ENCODE measurements around the gene IFT57.

The IFT57 gene

GRCh38 chr3:108234387-108234957 lies 12.2 kb upstream of the IFT57 start:
- Mint-ChIP-seq H3K27ac (no peak overlapping the region), H3K4me1 (ENCODE audit: low read depth) (no peaks in the 10 kb centered on the region), H3K4me3 (no peak overlapping the region), H3K9me3 (ENCODE audit: low read depth) (no peaks in the 10 kb centered on the region), H3K27me3 (peaks cover 1% of the 10 kb centered on the region), H3K36me3 (no peaks in the 10 kb centered on the region)

GRCh38 chr3:108228286-108228685 lies 6.1 kb upstream of the IFT57 start:
- Mint-ChIP-seq H3K27me3 (peaks cover 1% of the 10 kb centered on the region), H3K4me1 (ENCODE audit: low read depth) (peaks cover 17% of the 10 kb centered on the region), H3K9me3 (ENCODE audit: low read depth) (no peaks in the 10 kb centered on the region), H3K36me3 (no peaks in the 10 kb centered on the region), H3K27ac (no peak overlapping the region), H3K4me3 (no peak overlapping the region)

DNA sequence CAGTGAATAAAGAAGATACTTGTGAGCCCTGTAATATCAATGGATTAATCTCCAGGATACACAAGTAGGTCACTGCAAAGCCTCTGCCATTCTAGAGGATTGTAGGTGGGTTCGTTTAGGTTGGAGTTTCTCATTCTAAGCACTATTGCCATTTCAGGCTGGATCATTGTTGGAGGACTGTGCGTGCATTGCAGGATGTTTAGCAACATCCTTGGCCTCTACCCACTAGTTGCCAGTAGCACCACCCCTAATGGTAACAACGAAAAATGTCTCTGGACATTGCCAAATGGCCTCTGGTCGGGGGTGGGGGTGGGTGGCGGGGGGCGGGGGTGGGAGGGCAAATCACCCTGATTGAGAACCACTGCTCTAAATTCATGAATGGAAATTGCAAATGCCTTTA lies 4.9 kb upstream of the IFT57 start:
- Mint-ChIP-seq H3K27ac (no peak overlapping the region), H3K27me3 (peaks cover 1% of the 10 kb centered on the region), H3K9me3 (ENCODE audit: low read depth) (no peaks in the 10 kb centered on the region), H3K4me3 (no peak overlapping the region), H3K36me3 (no peaks in the 10 kb centered on the region), H3K4me1 (ENCODE audit: low read depth) (peaks cover 23% of the 10 kb centered on the region)

DNA sequence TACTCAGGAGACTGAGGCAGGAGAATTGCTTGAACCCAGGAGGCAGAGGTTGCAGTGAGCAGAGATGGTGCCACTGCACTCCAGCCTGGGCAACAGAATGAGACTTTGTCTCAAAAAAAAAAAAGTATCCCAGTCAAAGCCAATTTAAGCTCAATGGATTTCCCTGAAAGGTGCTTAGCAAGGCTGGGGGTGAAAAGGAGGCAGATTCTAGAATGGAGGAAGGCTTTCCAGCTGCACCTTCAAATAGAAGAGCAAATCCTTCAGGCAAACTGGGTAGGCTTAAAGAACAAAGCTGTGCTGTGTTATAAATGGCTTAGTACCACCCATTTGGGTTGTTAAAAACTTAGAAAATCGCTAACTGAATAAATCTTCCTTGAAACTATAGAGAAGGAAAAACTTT lies 3.0 kb upstream of the IFT57 start:
- H3K36me3 Mint-ChIP-seq, result no peaks in the 10 kb centered on the region
- H3K27ac Mint-ChIP-seq, result peak overlapping the region; percentile 99
- no peaks in the 10 kb centered on the region for H3K27me3 Mint-ChIP-seq
- no peaks in the 10 kb centered on the region for H3K9me3 Mint-ChIP-seq (ENCODE audit: low read depth)
- H3K4me3 Mint-ChIP-seq, result no peak overlapping the region
- peaks cover 40% of the 10 kb centered on the region for H3K4me1 Mint-ChIP-seq (ENCODE audit: low read depth)

DNA sequence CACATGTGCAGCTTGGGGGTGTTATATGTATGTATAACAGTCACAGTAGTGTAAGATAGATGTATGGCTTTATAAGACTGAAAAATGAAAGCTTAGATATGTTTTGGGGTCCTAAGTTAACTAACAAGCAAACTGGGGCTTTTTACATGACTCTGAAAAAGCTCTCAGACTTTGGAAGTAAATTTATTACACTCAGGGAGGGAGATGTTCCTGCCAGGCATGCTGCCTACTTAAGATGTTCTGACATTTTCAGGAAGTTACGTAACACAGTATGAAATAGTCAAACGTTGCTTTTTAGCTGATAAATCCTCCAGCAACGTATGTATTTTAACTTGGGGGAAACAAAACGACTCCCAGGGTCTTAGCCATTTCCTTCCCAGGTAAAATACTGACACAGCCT lies 1.7 kb upstream of the IFT57 start:
- H3K4me3 Mint-ChIP-seq, result peak overlapping the region; percentile 98
- peak overlapping the region; percentile 99 for H3K27ac Mint-ChIP-seq
- no peaks in the 10 kb centered on the region for H3K27me3 Mint-ChIP-seq

DNA sequence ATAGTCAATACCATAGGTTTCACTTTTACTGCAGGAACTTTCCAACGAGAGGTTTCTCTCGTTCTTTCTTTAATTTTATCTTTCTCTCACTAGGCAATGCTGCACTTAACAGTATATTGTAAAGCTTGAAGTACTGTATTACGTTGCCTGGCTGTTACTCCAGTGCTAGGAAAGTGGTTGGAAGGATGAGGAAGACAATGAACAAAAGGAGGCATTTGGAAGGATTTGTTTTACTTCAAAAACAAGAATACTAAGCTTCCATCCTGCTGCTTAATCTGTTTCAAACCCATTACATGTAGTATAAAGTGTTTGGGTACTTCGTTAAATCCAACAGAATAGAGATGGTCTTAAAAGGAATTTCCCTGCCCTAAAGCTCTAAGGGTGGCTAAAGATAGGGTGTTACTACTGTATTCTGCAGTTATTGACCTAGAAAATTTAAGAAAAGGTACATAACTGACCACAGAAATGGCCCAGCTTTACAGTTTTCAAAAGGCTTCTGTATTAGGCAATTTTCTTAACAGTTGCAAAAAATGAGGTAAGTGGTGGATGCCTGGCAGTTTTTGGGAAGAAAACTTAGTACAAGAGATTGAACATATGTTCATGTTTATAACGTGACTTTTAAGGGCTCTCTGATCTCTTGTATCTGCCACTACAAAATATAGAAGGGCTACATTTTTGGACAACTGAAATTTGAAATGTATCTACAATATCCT lies 785 bp upstream of the IFT57 start:
- H3K36me3 Mint-ChIP-seq, result no peaks in the 10 kb centered on the region
- H3K27ac Mint-ChIP-seq, result peak overlapping the region; percentile 99
- H3K4me1 Mint-ChIP-seq (ENCODE audit: low read depth), result peaks cover 56% of the 10 kb centered on the region
- H3K9me3 Mint-ChIP-seq (ENCODE audit: low read depth), result no peaks in the 10 kb centered on the region
- H3K27me3 Mint-ChIP-seq, result no peaks in the 10 kb centered on the region
- peak overlapping the region; percentile 98 for H3K4me3 Mint-ChIP-seq

More for the DNA sequence above, 1.7 kb upstream of the IFT57 start:
- H3K36me3 Mint-ChIP-seq, result no peaks in the 10 kb centered on the region
- H3K9me3 Mint-ChIP-seq (ENCODE audit: low read depth), result no peaks in the 10 kb centered on the region
- peaks cover 52% of the 10 kb centered on the region for H3K4me1 Mint-ChIP-seq (ENCODE audit: low read depth)

- Mint-ChIP-seq H3K27ac (peak overlapping the region; percentile 99), H3K9me3 (ENCODE audit: low read depth) (no peaks in the 10 kb centered on the region), H3K4me1 (ENCODE audit: low read depth) (peaks cover 60% of the 10 kb centered on the region), H3K4me3 (peak overlapping the region; percentile 98), H3K27me3 (no peaks in the 10 kb centered on the region), H3K36me3 (peaks cover 4% of the 10 kb centered on the region)
These were observed 831 bp downstream of the IFT57 start for GRCh38 chr3:108221393-108221792.

DNA sequence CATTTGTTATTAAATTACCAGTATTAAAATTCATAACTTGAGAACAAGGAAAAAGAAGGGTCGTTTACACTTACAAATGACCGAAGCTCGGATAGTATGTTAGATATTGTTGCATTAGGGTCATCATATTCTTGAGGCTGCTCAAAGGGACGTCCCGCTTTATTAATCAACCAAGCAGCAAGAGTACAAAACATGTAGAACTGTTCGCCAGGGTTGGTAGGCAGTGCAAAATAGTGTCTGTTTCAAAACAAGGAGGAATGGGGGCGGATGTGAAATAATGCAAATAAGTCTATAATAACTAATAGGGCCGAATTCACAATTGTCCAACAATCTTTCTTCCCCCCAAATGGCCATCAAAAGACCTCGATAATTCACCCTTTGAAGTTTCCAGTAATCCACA lies 2.9 kb downstream of the IFT57 start:
- H3K4me1 Mint-ChIP-seq (ENCODE audit: low read depth), result peaks cover 62% of the 10 kb centered on the region
- peak overlapping the region; percentile 52 for H3K27ac Mint-ChIP-seq
- H3K4me3 Mint-ChIP-seq, result peak overlapping the region; percentile 98
- no peaks in the 10 kb centered on the region for H3K9me3 Mint-ChIP-seq (ENCODE audit: low read depth)
- H3K27me3 Mint-ChIP-seq, result no peaks in the 10 kb centered on the region
- peaks cover 10% of the 10 kb centered on the region for H3K36me3 Mint-ChIP-seq

- Mint-ChIP-seq H3K4me1 (ENCODE audit: low read depth) (peaks cover 56% of the 10 kb centered on the region), H3K9me3 (ENCODE audit: low read depth) (no peaks in the 10 kb centered on the region), H3K27me3 (no peaks in the 10 kb centered on the region), H3K36me3 (peaks cover 11% of the 10 kb centered on the region), H3K4me3 (no peak overlapping the region), H3K27ac (no peak overlapping the region)
These were observed 3.4 kb downstream of the IFT57 start for GRCh38 chr3:108218811-108219210.

- H3K27ac Mint-ChIP-seq, result no peak overlapping the region
- H3K4me1 Mint-ChIP-seq (ENCODE audit: low read depth), result peaks cover 35% of the 10 kb centered on the region
- no peaks in the 10 kb centered on the region for H3K27me3 Mint-ChIP-seq
- H3K4me3 Mint-ChIP-seq, result peak overlapping the region; percentile 17
- peaks cover 21% of the 10 kb centered on the region for H3K36me3 Mint-ChIP-seq
- no peaks in the 10 kb centered on the region for H3K9me3 Mint-ChIP-seq (ENCODE audit: low read depth)
These were observed 6.4 kb downstream of the IFT57 start for GRCh38 chr3:108215871-108216270.

GRCh38 chr3:108209579-108209978 lies 12.6 kb downstream of the IFT57 start:
- H3K4me1 Mint-ChIP-seq (ENCODE audit: low read depth), result peaks cover 4% of the 10 kb centered on the region
- H3K36me3 Mint-ChIP-seq, result peaks cover 33% of the 10 kb centered on the region
- no peaks in the 10 kb centered on the region for H3K9me3 Mint-ChIP-seq (ENCODE audit: low read depth)
- no peaks in the 10 kb centered on the region for H3K27me3 Mint-ChIP-seq
- H3K27ac Mint-ChIP-seq, result no peak overlapping the region
- H3K4me3 Mint-ChIP-seq, result no peak overlapping the region

GRCh38 chr3:108208831-108209230 lies 13.4 kb downstream of the IFT57 start:
- Mint-ChIP-seq H3K27me3 (no peaks in the 10 kb centered on the region), H3K27ac (no peak overlapping the region), H3K4me3 (no peak overlapping the region), H3K4me1 (ENCODE audit: low read depth) (peaks cover 4% of the 10 kb centered on the region), H3K36me3 (peaks cover 32% of the 10 kb centered on the region), H3K9me3 (ENCODE audit: low read depth) (no peaks in the 10 kb centered on the region)

- H3K4me1 Mint-ChIP-seq (ENCODE audit: low read depth), result peaks cover 28% of the 10 kb centered on the region
- no peaks in the 10 kb centered on the region for H3K27me3 Mint-ChIP-seq
- H3K36me3 Mint-ChIP-seq, result peaks cover 25% of the 10 kb centered on the region
- H3K27ac Mint-ChIP-seq, result no peak overlapping the region
- no peak overlapping the region for H3K4me3 Mint-ChIP-seq
- H3K9me3 Mint-ChIP-seq (ENCODE audit: low read depth), result no peaks in the 10 kb centered on the region
These were observed 19.4 kb downstream of the IFT57 start for GRCh38 chr3:108202834-108203233.

GRCh38 chr3:108202080-108202479 lies 20.1 kb downstream of the IFT57 start:
- H3K36me3 Mint-ChIP-seq, result peaks cover 23% of the 10 kb centered on the region
- no peak overlapping the region for H3K4me3 Mint-ChIP-seq
- H3K27ac Mint-ChIP-seq, result no peak overlapping the region
- H3K27me3 Mint-ChIP-seq, result no peaks in the 10 kb centered on the region
- no peaks in the 10 kb centered on the region for H3K9me3 Mint-ChIP-seq (ENCODE audit: low read depth)
- H3K4me1 Mint-ChIP-seq (ENCODE audit: low read depth), result peaks cover 27% of the 10 kb centered on the region

DNA sequence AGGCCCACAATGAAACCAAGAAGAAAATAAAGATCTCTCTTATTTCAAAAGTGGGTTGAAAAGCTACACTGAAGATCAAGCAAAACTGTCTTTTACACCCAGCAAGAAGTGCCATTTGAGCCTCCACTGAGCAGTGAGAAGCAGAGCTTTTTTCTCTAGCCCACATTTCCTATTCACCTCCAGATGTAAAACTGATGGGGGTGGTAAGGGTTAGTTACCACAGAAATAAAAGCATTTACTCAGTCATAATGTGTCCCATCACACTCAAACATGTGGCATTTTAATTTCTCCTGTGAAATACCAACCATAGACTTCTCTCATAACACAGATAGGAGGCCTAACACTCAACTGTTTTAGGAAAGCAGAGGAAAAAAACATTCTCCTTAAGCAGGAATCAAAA lies 21.0 kb downstream of the IFT57 start:
- H3K27me3 Mint-ChIP-seq, result no peaks in the 10 kb centered on the region
- H3K9me3 Mint-ChIP-seq (ENCODE audit: low read depth), result no peaks in the 10 kb centered on the region
- H3K4me1 Mint-ChIP-seq (ENCODE audit: low read depth), result peaks cover 26% of the 10 kb centered on the region
- H3K4me3 Mint-ChIP-seq, result no peak overlapping the region
- peaks cover 19% of the 10 kb centered on the region for H3K36me3 Mint-ChIP-seq
- H3K27ac Mint-ChIP-seq, result no peak overlapping the region

DNA sequence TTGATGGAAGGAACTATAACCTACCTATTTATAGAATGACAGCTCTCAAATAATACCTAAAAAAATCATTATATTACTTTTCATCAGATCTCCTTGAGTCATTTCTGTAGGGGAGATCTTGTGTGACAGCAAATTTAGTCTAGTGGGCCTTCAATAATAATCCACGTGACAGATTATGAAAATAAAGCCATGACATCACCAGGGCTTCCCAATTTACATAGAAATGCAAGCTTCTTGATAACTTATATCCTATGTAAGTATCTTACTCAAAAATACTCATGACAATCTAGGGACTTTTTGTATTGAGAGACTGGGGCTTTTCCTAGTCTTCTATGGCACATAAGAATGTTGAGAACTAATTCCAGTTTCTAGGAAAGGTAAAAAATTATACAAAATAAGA lies 21.6 kb downstream of the IFT57 start:
- H3K27ac Mint-ChIP-seq, result no peak overlapping the region
- no peaks in the 10 kb centered on the region for H3K9me3 Mint-ChIP-seq (ENCODE audit: low read depth)
- no peaks in the 10 kb centered on the region for H3K27me3 Mint-ChIP-seq
- H3K4me3 Mint-ChIP-seq, result no peak overlapping the region
- H3K36me3 Mint-ChIP-seq, result peaks cover 19% of the 10 kb centered on the region
- peaks cover 26% of the 10 kb centered on the region for H3K4me1 Mint-ChIP-seq (ENCODE audit: low read depth)

Measured in activated naive CD8-positive, alpha-beta T cell (primary cell).